Measurements from ENCODE around the gene GLIS1.

The GLIS1 gene

GRCh38 chr1:53592985-53593757, 145.8 kb downstream of the GLIS1 start:
- FAIRE-seq: no peak
- no peak for TF ChIP-seq POLR2A (IDR thresholded peaks at IDR 0.05; ENCODE audit: low read depth, low read length)
- no peak for DNase-seq (ENCODE audit: insufficient read length, low spot score)

DNA sequence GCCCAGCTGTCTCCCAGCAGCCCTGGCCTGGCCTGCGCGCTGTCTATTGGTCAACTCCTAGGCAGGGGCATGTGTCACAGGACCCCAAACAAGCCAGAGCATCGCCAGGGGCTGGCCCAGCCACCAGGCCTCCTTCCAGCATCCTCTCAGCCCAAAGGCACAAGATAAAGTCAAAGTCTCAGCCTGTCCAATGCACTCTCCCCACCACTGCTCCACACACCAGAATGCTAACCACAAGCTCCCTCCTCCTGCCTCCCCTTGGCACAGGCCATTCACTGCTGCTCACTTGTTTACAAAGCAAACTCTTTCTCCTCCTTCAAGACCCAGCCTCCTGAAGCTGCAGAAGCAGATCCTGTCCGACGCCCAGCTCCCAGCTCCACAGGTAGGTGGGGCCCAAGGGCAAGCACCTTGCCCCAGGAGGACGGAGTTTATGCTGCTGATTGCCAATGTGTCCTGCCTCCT, 146.4 kb downstream of the GLIS1 start:
- DNase-seq (ENCODE audit: insufficient read length, low spot score) (no peak), FAIRE-seq (no peak)
- TF ChIP-seq POLR2A (IDR thresholded peaks at IDR 0.05; ENCODE audit: low read depth, low read length): no peak

DNA sequence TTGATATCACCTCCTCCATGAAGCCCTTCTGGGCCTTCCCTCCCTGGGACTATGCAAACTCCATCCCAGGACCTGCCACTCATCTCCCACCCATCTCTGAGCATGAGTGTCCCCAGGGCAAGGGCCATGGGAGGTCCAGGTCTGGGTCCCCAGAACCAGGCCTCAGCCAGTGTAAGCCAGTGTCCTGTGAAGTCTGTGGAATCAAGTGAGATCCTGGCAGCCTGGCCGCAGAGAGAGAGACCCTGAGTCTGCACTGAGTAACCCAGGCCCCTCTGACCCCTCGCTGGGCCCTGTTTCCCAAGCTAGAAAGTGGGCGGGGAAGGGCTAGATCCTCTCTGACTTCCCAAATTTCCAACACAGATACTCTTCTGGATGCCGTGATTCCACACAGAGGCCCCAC, 147.0 kb downstream of the GLIS1 start:
- DNase-seq (ENCODE audit: insufficient read length, low spot score): no peak
- no peak for TF ChIP-seq POLR2A (IDR thresholded peaks at IDR 0.05; ENCODE audit: low read depth, low read length)
- no peak for FAIRE-seq

- FAIRE-seq (no peak), DNase-seq (ENCODE audit: insufficient read length, low spot score) (no peak)
- no peak for TF ChIP-seq POLR2A (IDR thresholded peaks at IDR 0.05; ENCODE audit: low read depth, low read length)
Measured at GRCh38 chr1:53590531-53591515, 148.1 kb downstream of the GLIS1 start.

GRCh38 chr1:53590104-53590503, 148.9 kb downstream of the GLIS1 start:
- DNase-seq (ENCODE audit: insufficient read length, low spot score): no peak
- no peak for FAIRE-seq
- TF ChIP-seq POLR2A (IDR thresholded peaks at IDR 0.05; ENCODE audit: low read depth, low read length): no peak

DNA sequence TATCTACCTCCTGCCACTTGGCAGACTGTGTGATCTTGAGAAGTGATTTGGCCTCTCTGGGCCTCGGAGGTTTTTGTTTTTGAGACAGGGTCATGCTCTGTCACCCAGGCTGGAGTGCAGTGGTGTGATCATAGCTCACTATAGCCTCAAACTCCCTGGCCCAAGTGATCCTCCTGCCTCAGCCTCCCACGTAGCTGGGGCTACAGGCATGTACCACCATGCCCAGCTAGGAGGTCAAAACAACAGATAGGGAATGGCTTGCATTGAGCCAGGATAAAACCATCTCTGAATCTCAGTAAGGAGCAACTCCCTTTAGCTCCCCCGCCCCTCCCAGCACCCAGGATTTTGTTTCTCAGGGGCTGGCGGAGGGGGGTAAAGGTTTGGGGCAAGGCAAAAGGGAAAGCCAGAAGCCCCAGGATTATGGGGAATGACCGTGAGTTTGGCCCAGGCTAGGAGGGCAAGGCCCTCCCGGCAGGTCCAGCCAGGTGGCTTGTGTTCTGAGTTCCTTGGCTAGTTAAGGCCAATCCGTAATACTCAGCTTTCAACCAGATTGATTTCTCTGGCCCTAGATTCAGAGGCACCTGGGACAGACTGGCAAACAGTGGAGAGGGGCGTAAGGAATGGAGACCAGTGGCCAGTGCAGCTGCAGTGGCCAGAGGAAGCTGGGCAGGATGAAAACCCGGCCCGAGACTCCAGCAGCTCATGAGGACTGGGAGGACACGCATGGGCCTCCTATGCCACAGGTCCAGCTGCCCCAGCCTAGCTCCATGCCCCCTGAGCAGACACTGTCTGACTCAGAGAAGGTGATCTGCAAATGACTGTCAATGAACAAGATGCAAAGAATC, 149.7 kb downstream of the GLIS1 start:
- no peak for TF ChIP-seq POLR2A (IDR thresholded peaks at IDR 0.05; ENCODE audit: low read depth, low read length)
- FAIRE-seq (no peak), DNase-seq (ENCODE audit: insufficient read length, low spot score) (no peak)

DNA sequence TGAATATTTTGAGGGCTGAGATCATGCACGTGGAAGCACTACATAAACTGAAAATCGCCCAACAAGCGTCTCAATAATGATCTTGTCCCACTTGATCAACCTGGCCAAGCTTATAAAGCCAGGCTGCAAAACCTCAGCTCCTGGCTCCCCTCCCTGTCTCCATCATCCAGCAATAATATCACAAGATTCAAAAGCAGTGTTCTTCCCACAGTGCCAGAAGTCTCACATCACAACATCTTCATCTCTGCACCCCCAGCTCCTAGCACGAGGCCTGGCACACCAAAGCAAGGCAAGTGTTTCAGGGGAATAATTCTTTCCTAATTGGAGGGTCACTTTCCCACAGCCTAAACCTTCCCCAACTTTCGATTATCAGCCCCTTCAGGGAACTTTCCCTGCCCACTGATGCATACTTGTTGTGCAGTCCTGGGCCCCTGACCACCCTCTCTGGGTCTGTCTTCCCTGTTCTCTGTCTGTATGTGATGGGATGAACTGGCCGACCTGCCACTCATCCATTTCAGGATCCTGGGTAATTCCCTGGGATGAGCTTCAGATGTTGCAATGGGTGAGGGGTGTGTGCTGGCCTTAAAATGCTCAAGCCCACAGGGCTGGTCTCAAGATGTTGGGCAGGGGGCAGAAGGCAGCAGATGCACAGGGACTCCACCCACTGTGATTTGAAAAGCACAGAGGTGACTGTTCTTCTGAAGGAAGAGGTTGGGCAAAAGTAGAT, 150.7 kb downstream of the GLIS1 start:
- TF ChIP-seq POLR2A (IDR thresholded peaks at IDR 0.05; ENCODE audit: low read depth, low read length): no peak
- DNase-seq (ENCODE audit: insufficient read length, low spot score) (no peak), FAIRE-seq (no peak)

GRCh38 chr1:53587252-53587988, 151.5 kb downstream of the GLIS1 start:
- no peak for TF ChIP-seq POLR2A (IDR thresholded peaks at IDR 0.05; ENCODE audit: low read depth, low read length)
- DNase-seq (ENCODE audit: insufficient read length, low spot score): no peak

DNA sequence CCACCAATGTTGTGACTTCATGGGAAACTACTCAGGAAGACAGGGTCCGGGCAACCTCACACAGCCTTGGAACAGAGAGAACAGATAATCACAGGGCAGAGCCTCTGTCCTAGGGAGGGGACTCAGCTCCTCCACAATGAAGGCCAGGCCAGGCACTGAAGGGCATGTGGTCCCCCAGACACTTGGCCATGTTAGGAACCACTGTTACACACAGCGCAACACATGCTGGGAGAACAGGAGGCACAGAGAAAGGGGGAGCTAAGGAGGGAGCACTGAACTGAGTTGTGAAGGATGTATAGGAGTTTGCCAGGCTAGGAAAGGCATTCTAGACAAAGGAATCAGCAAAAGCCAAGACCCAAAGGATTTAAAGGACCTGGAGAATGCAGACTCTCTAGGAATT, 152.2 kb downstream of the GLIS1 start:
- FAIRE-seq: no peak
- no peak for TF ChIP-seq POLR2A (IDR thresholded peaks at IDR 0.05; ENCODE audit: low read depth, low read length)

More at GRCh38 chr1:53587252-53587988, 151.5 kb downstream of the GLIS1 start:
- no peak for FAIRE-seq

GRCh38 chr1:53585565-53585964, 153.4 kb downstream of the GLIS1 start:
- no peak for FAIRE-seq
- no peak for DNase-seq (ENCODE audit: insufficient read length, low spot score)
- no peak for TF ChIP-seq POLR2A (IDR thresholded peaks at IDR 0.05; ENCODE audit: low read depth, low read length)

More for the DNA sequence above, 152.2 kb downstream of the GLIS1 start:
- DNase-seq (ENCODE audit: insufficient read length, low spot score): no peak

- no peak for TF ChIP-seq POLR2A (IDR thresholded peaks at IDR 0.05; ENCODE audit: low read depth, low read length)
- DNase-seq (ENCODE audit: insufficient read length, low spot score) (no peak), FAIRE-seq (no peak)
Measured at GRCh38 chr1:53585129-53585528, 153.8 kb downstream of the GLIS1 start.

DNA sequence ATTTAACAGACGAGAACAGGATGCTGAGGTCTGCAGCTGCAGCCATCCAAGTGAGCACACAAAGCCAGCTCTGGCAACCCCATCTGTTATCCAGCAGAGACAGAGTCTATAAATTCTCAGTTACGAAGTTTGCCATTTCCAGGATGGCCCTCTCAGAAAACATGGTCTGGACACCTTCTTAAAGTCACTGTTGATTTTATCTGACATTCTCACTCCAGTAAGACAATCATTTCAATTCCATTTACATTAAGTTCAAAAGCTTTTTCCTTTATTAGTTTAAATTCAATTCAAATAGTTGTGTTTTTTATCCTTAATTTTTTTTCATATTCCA, 154.2 kb downstream of the GLIS1 start:
- DNase-seq (ENCODE audit: insufficient read length, low spot score) (no peak), FAIRE-seq (no peak)
- no peak for TF ChIP-seq POLR2A (IDR thresholded peaks at IDR 0.05; ENCODE audit: low read depth, low read length)

All from H54 (cell line).